ENCODE results near the gene DDR2.

DNA sequence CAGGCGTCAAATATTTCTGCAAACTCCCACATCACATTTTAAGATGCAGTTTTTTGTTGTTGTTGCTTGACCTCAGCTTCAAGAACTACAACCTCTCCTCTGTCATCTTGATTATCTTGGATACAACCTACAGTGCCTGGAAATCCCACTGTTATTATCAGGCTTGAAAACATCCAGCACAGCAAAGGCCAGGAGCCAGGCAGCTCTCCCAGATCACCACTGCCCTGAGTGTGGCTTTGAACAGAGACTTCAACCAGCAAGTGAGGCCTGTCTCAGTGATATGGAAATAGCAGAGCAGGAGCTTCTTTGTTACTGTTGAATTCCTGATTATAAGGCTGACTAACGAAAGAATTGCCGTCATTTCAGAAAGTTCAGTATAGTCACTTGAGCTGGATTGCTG lies 200.2 kb downstream of the DDR2 start:
- TF ChIP-seq CTCF (IDR thresholded peaks at IDR 0.05) (no peak), SMC3 (IDR thresholded peaks at IDR 0.05; ENCODE audit: low read depth, low read length) (no peak), NRF1 (IDR thresholded peaks at IDR 0.05; ENCODE audit: low read depth, low read length) (no peak), YY1 (IDR thresholded peaks at IDR 0.05; ENCODE audit: low read depth) (no peak), TCF12 (IDR thresholded peaks at IDR 0.05) (no peak), RAD21 (IDR thresholded peaks at IDR 0.05; ENCODE audit: low read length) (no peak), FOXM1 (IDR thresholded peaks at IDR 0.05; ENCODE audit: low read depth) (no peak), FOXJ3 (CRISPR knock-in tag; IDR thresholded peaks at IDR 0.05) (no peak)
